LNCAP (cell line): ENCODE measurements around the gene FRMD4A.
A peak's percentile ranks its signal among the peaks of the same experiment; 100 is the strongest.

Experiments used
- TF ChIP-seq, protein P1 (sequence below): fragments of 450-650 bp; IDR thresholded peaks from 2 replicates; pipeline ENCODE4 v1.5.1; 2017; ENCODE audit warnings: mild to moderate bottlenecking

FRMD4A gene

DNA sequence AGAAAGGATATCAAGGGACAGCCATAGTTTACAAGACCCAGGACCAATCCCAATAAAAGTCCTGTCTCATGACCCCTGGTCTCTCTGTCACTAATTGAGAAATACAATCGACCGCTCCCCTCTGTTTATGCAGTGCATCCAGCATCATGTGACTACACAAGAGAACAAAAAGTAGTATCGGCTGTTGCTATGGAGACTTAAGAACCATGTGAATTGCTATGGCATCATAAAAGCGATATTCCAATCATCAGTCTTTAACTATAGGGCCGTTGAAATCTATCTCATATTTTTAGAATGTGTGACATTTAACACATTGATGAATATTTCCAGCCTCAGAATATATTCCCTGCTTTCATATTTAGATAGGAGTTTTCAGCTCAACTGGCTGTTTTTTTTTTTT lies 139.3 kb downstream of the FRMD4A start:
- TF ChIP-seq, protein P1, sequence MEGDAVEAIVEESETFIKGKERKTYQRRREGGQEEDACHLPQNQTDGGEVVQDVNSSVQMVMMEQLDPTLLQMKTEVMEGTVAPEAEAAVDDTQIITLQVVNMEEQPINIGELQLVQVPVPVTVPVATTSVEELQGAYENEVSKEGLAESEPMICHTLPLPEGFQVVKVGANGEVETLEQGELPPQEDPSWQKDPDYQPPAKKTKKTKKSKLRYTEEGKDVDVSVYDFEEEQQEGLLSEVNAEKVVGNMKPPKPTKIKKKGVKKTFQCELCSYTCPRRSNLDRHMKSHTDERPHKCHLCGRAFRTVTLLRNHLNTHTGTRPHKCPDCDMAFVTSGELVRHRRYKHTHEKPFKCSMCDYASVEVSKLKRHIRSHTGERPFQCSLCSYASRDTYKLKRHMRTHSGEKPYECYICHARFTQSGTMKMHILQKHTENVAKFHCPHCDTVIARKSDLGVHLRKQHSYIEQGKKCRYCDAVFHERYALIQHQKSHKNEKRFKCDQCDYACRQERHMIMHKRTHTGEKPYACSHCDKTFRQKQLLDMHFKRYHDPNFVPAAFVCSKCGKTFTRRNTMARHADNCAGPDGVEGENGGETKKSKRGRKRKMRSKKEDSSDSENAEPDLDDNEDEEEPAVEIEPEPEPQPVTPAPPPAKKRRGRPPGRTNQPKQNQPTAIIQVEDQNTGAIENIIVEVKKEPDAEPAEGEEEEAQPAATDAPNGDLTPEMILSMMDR = no peak

DNA sequence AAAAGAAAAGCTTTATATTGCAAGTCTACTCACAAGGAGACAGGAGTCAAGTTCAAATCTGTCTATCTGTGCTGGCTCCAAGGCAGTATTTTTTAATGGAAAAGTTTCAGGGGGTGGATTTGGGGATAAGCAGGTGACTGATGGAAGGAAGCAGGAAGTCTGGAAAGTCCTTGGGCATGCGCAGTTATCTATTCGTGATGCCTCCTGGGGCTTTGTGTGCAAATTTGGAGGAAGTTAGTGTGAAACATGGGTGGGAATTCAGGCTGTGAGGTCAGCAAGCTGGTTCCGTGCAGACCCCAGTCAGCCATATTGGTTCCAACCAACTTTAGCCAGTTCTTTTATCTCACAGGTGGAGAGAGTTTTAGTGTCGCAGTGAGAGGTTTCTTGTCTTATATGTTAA lies 140.0 kb downstream of the FRMD4A start:
- TF ChIP-seq, protein P1 = no peak

DNA sequence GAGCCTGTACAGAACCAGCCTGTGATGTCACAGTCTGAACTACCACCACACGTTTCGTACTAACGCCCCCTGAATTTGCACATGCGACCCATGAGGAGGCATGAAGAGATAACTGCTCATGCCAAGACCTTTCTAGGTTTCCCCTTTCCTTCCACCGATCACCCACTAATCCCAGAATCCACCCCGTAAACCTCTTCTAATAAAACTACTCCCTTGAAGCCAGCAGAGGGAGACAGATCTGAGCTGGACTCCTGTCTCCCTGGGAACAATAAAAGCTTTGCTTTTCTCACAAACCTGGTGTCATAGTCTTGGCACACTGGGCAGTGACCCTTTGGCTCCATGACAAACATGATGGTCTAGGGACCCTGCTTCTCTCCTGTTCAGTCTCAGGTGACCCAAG lies 144.5 kb downstream of the FRMD4A start:
- TF ChIP-seq, protein P1 = peak; percentile 51

DNA sequence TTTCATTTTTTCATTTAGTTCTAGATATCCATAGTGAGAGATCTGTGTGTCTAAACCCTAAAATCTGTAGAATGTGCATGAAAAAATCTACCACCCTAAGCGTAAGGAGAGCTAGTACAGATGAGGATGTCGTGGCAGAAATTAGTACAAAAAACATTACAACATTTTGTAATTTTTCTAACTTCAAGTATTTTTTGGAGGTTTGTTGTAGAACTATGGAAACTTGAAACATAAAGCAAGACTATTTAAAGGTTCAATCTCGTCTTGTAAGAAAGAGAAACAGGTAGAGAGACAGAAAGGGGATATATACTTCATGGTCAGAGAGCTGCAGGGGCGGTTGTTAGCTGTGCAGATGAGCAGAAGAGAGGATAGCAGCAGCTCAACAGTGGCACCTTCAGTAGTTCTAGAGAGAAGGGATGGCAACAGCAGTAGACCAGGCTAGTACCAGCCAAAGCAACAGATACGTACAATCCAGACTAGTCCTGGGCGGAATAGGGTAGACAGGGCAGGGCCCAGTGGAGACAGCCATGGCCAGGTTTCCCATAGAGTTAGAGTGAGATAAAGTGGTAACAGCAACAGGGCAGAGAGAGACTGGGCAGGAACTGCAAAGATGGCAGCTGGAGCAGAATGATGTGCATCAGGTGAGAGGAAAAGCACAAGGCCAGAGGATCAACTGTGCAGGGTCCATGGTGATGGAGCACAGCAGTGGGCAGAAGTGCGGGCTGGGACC lies 145.2 kb downstream of the FRMD4A start:
- TF ChIP-seq, protein P1 = no peak

DNA sequence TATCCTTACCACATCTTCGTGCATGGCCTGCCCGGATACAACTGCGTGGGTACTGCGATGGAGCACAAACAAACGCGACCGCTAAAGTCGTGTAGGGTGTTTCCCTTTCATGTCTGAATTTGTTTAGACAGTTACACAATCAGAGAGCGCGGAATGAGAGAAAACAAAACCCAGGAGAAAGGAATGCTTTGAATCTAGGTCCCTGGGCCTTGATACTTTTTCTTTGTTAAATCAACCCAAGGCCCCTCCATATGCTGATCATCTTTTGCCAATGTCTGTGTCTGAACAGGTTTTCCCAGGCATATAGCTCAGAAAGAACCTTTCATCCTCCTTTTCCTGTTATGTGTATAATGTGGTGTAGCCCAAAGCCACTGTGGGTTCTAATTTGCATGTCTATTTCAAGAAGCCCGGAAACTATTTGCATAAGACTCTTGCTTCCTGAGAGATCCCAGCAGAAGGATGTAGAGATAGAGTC lies 145.8 kb downstream of the FRMD4A start:
- TF ChIP-seq, protein P1 = no peak

DNA sequence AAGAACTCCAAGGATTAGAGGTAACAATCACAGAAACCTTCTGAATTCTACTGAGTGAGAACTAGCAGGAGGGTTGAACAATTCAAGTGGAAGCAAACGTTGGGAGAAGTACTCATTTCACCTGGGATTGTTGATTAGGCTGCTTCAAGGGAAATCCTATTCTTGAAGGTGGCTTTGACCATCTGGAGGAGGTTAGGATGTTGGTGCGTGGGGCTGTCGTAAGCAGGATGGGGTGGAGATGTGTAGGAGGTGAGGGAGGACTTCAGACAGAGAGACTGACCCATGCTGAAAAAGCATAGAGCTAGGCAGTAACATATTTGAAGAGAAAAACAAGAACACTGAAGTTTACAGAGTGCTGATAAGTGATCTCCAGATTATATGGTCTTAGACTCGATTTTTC lies 147.9 kb downstream of the FRMD4A start:
- TF ChIP-seq, protein P1 = no peak

DNA sequence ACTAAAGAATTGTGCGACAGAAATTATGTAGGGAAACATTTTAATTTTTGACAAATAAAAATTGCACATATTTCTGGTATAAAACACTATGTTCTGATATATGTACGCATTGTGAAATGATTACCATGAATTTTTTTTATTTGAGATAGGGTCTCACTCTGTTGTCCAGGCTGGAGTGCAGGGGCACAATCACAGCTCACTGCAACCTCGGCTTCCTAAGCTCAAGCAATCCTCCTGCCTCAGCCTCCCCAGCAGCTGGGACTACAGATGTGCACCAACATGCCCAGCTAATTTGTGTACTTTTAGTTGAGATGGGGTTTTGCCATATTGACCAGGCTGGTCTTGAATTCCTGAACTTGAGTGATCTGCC lies 149.2 kb downstream of the FRMD4A start:
- TF ChIP-seq, protein P1 = no peak
